ENCODE data around the gene CXCR6.
A peak's percentile ranks its signal among the peaks of the same experiment; 100 is the strongest.

Gene CXCR6

GRCh38 chr3:45940004-45940780, 3.1 kb upstream of the CXCR6 start:
- no peak for TF ChIP-seq CTCF (IDR thresholded peaks at IDR 0.05; ENCODE audit: control insufficient read depth, extremely low read depth, insufficient read depth)
- no peak for DNase-seq (ENCODE audit: low read depth)
- no peak overlapping the region for H3K4me3 ChIP-seq (ENCODE audit: low read depth, low read length)

DNA sequence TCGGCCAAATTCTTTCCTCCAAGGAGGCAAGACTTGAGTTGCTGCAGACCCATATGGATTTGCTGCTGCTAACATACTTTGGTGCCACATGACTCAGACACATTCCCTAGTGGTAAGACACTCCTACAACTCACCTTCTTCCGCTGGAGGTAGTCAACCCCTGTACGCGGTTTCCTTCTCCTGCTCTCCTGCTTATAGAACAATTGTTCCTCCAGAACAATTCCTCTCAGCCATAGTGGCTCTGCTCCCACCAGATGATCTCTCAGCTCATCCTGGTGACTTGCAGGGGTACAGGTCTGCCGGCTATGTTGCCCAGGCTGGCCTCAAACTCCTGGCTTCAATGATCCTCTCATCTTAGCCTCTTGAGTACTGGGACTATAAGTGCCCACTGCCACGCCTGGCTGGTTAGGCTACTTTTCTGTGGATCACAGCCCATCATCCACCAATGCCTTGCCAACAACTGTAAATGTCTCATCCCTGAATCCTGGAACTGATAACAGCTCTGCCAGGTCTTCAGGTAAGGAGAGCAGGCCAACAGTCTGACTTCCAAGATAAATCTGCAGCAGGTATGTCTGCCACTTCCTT, 2.4 kb upstream of the CXCR6 start:
- DNase-seq (ENCODE audit: low read depth) = peak; percentile 83
- no peak overlapping the region for H3K4me3 ChIP-seq (ENCODE audit: low read depth, low read length)
- no peak for TF ChIP-seq CTCF (IDR thresholded peaks at IDR 0.05; ENCODE audit: control insufficient read depth, extremely low read depth, insufficient read depth)

- peak; percentile 77 for DNase-seq (ENCODE audit: low read depth)
- TF ChIP-seq CTCF (IDR thresholded peaks at IDR 0.05; ENCODE audit: control insufficient read depth, extremely low read depth, insufficient read depth) = no peak
- no peak overlapping the region for H3K4me3 ChIP-seq (ENCODE audit: low read depth, low read length)
These were observed 1.0 kb upstream of the CXCR6 start for GRCh38 chr3:45942051-45942825.

DNA sequence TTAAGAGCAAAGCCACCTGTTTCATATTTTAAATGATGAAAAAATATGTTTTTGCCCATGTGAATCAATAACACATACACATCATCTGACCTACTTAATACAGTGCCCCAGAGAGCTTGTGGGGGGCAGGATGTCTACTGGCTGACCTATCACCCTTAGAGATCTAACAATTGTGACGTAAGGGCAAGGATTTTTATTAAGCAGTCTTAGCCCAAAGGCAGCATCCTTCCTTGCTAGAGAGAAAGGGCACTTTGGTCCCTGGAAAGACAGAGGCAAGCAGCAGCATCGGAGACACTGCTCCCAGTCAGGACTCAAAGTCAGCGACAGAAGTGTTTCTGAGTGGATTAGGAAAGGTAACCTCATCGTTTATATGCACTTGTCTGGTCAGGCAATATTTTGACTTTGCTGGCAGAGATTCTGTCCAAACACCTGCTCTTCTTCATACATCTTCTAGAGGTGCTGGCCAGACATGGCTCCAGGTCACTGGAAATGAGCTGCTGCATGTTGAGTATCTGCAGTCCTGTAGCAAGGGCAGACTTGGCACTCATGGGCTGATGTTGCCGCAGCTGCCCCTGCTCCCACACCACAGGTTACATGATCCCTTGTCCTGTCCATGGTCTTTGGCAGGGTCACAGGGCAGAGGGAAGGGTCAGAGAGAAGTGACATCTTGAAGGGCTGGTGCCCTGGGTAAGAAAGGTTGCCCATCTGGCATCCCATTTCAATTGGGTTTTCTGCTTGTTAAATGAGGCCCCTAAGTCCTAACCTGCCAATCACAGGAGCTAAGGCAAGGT, 1.8 kb downstream of the CXCR6 start:
- no peak overlapping the region for H3K4me3 ChIP-seq (ENCODE audit: low read depth, low read length)
- DNase-seq (ENCODE audit: low read depth) = no peak
- TF ChIP-seq CTCF (IDR thresholded peaks at IDR 0.05; ENCODE audit: control insufficient read depth, extremely low read depth, insufficient read depth) = no peak

DNA sequence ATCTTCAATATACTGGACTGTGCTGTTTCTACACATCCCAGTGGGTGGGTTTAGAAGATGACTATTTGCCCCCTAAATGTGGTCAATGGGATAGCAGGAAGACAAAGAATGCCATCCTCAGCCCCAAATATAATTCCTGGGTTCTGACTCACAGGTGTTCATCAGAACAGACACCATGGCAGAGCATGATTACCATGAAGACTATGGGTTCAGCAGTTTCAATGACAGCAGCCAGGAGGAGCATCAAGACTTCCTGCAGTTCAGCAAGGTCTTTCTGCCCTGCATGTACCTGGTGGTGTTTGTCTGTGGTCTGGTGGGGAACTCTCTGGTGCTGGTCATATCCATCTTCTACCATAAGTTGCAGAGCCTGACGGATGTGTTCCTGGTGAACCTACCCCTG, 3.0 kb downstream of the CXCR6 start:
- DNase-seq (ENCODE audit: low read depth) = no peak
- TF ChIP-seq CTCF (IDR thresholded peaks at IDR 0.05; ENCODE audit: control insufficient read depth, extremely low read depth, insufficient read depth) = no peak
- no peak overlapping the region for H3K4me3 ChIP-seq (ENCODE audit: low read depth, low read length)

DNA sequence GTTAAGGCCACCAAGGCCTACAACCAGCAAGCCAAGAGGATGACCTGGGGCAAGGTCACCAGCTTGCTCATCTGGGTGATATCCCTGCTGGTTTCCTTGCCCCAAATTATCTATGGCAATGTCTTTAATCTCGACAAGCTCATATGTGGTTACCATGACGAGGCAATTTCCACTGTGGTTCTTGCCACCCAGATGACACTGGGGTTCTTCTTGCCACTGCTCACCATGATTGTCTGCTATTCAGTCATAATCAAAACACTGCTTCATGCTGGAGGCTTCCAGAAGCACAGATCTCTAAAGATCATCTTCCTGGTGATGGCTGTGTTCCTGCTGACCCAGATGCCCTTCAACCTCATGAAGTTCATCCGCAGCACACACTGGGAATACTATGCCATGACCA, 3.6 kb downstream of the CXCR6 start:
- no peak overlapping the region for H3K4me3 ChIP-seq (ENCODE audit: low read depth, low read length)
- no peak for TF ChIP-seq CTCF (IDR thresholded peaks at IDR 0.05; ENCODE audit: control insufficient read depth, extremely low read depth, insufficient read depth)
- DNase-seq (ENCODE audit: low read depth) = no peak

Data from LNCaP clone FGC (cell line).